ENCODE results near the gene RRN3.
"Not testable (repeated sequence)": the region's sequence is repeated elsewhere in the genome, so short reads cannot be mapped to it uniquely, and the experiment has no call there.

The RRN3 gene

DNA sequence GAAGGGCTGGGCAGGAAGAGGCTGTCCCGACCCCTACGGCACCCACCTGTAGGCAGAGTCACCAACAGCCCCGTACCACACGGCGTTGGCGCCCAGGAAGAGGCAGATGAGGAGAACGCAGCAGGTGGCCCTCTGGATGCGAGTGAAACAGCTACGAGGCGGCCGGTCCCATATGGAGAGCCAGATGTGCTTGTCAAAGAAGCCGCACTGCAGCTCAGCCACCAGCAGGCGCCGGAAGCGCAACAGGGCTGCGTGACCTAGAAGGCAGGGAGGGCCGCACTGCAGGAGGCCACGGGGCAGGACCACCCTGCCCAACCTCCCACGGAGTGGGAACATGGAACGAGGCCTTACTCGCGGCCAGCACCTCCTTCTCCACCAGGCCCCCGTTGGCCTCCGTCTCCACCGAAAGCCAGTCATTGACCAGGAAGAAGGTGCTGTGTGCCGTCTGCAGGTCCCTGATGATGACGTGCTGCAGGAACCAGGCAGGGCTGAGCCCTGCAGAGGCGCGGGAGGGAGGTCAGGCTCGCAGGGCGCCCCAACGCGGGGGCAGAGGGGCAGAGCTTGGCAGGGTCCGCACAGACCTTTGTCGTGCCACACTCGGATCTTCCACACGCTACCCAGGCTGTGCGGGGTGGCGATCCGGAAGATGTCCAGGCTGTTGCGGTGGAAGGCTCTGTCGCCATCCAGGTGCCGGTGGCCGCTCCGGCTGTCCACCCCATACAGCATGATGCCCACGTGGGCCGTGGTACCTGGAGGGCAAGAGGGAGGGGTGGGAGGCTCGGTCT is 33.8 kb upstream of the RRN3 start:
- not testable (repeated sequence) for FAIRE-seq; DNase-seq (ENCODE audit: extremely low spot score, insufficient read length, low read depth)

DNA sequence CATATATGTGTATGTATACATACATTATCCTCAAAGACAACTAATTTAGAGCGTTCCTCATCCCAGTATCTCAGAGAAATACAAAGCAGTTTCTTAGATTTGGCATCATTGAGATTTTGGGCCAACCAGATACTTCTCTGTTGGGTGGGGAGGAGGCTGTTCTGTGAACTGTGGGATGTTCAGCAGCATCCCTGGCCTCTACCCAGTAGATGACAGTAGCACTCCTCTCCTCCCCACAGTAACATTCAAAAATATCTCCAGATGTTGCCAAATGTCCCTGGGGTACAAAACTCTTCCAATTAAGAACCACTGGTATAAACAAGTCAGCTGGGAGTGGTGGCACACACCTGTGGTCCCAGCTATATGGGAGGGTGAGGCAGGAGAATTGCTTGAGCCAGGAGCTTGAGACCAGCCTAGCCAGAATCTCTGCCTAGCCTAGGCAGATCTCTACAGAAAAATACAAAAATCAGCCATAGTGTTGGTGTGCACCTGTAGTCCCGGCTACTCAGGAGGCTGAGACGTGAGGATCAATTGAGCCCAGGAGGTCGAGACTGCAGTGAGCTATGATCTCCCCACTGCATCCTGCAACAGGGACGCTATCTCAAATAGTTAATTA is 6.4 kb upstream of the RRN3 start:
- not testable (repeated sequence) for DNase-seq (ENCODE audit: extremely low spot score, insufficient read length, low read depth); FAIRE-seq

DNA sequence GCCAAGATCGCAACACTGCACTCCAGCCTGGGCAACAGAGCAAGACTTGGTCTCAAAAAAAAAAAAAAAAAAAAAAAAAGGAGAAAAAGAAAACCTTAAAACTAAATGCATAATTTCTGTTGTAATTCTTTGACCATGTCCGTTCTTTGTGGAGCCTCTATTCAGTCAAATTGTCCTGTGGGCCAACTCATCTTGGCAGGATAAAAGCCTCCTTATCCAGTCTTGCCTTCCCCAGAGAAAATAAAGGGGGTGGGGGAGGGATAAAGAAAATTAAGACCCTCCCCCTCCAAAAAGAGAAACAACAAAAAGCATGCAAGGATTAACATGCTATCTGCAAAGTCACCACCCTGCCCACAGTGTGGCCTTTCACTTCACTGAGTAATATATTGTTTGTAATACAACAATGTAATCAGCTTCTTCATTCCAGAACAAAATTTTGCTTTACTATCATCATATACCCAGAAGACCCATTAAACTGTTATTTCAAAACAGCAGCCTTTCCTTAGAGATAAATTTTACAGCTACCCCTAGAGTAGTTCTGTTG is 5.4 kb upstream of the RRN3 start:
- not testable (repeated sequence) for DNase-seq (ENCODE audit: extremely low spot score, insufficient read length, low read depth); FAIRE-seq

DNA sequence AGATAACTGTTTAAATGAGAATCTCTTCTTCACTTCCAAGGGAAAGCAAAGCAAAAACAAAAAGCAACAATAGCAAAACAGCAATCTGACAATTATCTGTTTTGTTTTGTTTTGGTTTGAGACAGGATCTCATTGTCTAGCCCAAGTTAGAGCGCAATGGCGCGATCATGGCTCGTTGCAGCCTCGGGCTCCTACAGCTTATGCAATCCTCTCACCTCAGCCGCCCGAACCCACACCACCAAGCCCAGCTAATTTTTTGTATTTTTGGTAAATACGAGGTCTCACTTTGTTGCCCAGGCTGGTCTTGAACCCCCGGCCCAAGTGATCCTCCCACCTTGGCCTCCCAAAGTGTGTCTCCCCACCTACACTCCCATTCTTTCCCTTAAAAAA is 2.5 kb upstream of the RRN3 start:
- not testable (repeated sequence) for FAIRE-seq; DNase-seq (ENCODE audit: extremely low spot score, insufficient read length, low read depth)

DNA sequence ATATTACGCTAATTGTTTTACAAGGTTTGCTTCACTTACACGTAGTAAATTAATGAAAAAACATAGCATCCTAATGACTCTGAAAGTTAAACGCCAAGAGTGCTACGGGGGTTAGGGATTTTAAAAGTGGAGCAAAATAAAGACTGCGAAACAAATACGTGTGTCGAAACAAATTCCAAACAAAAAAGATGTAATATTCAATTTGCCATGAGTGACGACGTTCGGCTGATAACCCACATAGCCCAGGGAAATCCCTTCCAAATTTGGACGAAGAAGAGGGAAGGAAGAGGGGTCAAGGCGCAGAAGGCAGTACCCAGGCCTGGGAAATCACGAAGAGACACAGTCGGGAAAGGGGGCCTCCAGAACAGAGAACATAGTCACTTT is 509 bp downstream of the RRN3 start:
- DNase-seq (ENCODE audit: extremely low spot score, insufficient read length, low read depth) = not testable (repeated sequence)

DNA sequence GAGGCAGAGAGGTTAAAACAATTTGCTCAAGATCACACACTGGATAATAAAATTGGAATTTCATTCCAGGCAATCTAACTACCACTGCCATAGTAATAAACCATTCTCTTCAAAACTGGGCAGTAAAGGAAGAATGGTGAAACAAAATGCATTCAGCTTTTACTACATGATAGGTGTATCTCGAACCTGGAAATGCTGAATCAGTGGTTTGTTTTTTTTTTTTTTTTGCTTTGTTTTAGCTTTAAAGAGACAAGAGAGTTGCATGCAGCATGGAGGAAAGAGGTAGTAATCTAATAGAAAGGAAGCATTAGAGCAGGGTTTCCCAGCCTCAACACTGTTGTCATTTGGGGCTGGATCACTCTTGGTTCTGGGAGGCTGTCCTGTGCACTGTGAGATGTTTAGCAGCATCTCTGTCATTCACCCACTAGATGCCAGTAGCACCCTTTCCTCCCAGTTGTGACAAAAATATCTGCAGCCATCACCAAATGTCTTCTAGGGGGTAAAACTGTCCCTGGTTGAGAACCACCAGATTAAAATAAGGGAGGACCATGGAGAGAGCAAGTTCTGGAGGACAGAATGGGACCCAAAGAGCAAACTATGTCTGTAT is 3.3 kb downstream of the RRN3 start:
- FAIRE-seq; DNase-seq (ENCODE audit: extremely low spot score, insufficient read length, low read depth): not testable (repeated sequence)

More for the DNA sequence above, 509 bp downstream of the RRN3 start:
- not testable (repeated sequence) for FAIRE-seq

DNA sequence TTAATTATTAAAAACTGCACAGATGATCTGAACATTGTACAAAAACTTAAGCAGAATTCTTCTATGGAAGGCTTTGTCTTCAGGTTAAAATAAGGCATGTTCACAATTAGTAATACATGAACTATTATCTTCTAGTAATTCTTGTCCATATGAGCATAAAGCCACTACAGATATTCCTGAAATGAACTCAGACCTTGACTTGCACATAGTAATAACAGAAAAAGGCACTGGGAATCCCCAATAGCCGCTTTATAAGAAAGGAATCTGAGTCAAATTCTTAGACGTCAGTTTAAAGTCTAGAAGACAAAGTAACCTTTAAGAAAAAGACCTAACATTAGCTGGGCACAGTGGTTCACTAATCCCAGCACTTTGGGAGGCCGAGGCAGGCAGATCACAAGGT is 11.3 kb downstream of the RRN3 start:
- FAIRE-seq; DNase-seq (ENCODE audit: extremely low spot score, insufficient read length, low read depth): not testable (repeated sequence)

DNA sequence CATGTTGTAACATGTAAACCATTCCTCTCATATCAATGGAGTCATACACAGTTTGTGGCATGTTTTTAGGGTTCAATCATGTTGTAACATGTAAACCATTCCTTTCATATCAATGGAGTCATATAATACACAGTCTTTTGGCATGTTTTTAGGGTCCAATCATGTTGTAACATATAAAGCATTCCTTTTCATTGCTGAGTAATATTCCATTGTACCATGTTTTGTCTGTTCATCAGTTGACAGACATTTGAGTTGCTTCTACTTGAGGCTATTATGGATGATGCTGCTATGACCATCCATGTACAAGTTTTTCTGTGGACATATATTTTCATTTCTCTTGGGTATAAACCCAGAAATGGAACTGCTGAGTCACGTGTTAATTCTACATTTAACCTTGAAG is 13.2 kb downstream of the RRN3 start:
- not testable (repeated sequence) for FAIRE-seq; DNase-seq (ENCODE audit: extremely low spot score, insufficient read length, low read depth)

DNA sequence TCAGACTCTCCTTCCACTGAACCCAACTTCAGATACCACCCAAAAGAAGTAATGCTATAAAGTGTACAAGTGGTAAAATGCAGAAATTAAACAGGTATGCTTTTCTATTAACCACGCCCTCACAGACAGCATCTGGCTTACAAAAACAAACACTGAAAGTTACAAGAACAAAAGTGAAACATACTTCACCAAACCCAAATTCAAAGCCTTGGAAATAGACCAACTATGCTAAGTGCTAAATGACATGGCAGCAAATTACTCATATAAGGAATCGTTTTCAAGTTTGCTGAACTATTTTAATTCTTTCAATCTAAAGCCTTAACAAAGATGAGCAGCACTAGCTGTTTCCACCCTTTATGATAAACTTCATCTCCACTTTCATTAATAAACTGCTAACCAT is 17.9 kb downstream of the RRN3 start:
- not testable (repeated sequence) for FAIRE-seq; DNase-seq (ENCODE audit: extremely low spot score, insufficient read length, low read depth)

DNA sequence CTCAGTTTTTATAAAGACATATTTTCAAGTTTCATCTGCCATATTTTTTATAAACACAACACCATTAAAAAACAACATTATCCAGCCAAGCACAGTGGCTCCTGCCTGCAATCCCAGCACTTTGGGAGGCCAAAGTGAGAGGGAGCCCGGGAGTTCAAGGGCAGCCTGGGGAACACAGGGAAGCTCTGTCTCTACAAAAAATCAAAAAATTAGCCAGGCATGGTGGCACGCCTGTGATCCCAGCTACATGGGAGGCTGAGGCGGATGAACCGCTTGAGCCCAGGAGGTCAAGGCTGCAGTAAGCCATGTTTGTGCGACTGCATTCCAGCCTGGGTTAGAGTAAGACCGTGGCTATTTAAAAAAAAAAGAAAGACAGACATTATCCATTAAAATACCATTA is 21.0 kb downstream of the RRN3 start:
- DNase-seq (ENCODE audit: extremely low spot score, insufficient read length, low read depth) (no peak), FAIRE-seq (no peak)

DNA sequence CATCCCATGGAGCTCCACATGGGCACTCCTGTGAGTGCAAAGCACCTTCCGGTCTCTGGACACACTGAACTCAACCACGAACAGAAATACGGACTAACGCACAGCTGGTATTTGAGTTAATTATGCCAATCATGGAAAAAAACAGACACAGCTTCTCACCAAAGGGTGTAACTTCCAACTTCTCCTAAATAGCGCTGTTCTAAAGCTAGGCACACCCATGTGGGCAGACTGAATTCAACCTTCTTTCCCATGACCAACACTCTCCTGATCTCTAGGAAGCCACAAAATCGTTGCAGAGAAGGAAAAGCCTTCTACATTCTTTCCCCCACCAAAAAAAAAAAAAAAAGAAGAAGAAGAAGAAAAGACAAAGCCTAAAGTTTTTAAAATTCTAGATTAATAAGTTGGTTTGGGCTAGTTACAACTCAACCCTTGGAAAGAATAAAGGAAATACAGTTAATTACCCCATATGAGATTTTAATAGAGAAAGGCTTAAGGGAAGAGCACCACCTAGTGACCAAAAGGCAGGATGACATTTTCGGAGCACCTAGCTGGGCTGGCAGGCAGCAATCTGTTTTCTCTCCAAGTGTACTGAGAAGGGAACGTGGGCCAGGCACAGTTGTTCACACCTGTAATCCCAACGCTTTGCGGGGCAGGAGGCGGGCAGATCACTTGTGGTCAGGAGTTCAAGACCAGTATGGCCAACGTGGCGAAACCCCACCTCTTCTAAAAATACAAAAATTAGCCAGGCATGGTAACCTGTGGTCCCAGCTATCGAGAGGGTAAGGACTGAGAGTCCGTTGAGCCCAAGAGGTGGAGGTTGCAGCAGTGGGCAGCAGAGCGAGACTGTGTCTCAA is 21.9 kb downstream of the RRN3 start:
- FAIRE-seq; DNase-seq (ENCODE audit: extremely low spot score, insufficient read length, low read depth): not testable (repeated sequence)

DNA sequence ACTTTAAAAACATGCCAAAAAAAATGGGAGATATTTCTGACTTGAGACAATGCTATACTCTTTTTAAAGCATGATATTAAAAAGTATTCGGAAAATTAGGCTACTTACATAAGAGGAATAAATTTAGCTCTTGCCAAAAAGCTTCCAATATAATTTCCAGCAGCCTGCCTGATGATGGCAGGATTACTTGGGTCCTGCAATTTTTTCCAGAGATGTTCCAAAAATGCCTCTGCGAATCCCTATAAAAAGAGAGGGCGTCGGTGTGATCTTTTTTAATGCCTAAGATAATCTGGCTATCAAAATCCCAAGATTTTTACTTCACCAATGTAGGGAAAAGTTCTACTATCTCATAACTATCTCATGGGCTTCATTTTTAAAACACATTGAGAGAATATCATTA is 23.1 kb downstream of the RRN3 start:
- DNase-seq (ENCODE audit: extremely low spot score, insufficient read length, low read depth); FAIRE-seq: not testable (repeated sequence)

DNA sequence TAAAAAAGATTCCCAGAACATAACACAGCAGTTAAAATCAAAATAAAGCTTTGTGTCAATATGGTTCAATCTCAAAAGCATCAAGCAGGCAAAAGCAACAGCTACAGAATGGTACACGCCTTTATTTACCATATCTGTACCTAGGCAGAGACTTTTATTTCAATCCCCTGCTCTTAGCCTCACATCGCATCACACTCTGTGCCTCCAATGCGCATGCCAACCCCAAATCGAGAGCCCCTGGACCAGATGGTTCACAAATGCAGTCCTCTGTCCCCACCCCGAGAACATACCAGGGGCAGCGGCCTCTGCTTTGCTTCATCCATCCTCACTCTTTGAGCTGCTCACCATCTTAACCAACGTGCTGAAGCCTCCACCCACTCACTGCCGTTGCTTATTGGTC is 27.4 kb downstream of the RRN3 start:
- DNase-seq (ENCODE audit: extremely low spot score, insufficient read length, low read depth); FAIRE-seq: not testable (repeated sequence)

DNA sequence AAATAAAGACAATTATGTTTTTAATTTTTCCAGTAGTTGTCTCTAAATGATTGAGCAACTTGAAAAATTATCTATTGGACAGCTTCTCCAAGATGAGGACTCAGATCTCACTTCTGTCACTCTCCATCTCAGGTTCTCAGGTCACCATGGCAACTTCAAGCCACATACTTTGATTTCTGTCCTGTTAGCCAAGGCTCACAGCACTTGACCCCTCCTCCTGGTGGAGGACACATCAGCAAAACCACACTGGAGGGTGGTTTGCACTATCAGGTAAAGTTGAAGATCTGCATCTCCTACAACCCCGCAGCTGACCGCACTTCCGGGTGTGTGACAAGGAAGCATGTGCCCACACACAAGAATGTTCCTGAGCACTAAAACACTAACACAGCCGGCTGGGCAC is 28.1 kb downstream of the RRN3 start:
- not testable (repeated sequence) for DNase-seq (ENCODE audit: extremely low spot score, insufficient read length, low read depth); FAIRE-seq

DNA sequence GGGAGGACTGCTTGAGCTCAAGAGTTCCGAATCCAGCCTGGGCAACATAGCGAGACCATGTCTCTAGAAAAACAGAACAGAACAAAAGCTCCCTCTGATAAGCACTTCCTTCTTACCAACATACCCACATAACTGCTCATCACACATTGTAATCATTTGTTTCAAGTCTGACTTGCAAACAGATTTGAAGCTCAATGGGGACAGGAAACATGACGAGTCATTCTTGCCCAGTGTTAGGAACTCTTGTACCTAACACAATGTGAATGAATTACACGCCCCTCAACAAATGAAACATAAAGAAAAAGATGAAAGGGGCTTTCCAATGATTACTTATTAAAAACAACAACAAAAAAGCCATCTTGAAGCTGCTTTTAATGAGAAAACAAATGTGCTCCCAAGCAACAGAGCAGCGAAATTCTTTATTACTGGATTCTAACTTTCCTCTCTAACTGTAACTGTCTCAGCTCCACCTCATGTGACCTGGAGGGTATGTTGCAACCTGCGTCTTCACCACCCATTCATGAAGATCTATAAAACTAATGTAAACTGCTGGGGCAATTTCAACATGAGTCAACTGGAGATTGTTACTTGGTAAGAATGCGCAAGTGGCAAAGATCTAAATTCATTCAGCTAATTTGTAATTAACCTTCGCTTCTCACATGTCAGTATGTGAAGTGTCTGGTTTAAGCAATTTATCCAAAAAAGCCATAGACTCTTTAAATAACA is 31.8 kb downstream of the RRN3 start:
- not testable (repeated sequence) for DNase-seq (ENCODE audit: extremely low spot score, insufficient read length, low read depth); FAIRE-seq

DNA sequence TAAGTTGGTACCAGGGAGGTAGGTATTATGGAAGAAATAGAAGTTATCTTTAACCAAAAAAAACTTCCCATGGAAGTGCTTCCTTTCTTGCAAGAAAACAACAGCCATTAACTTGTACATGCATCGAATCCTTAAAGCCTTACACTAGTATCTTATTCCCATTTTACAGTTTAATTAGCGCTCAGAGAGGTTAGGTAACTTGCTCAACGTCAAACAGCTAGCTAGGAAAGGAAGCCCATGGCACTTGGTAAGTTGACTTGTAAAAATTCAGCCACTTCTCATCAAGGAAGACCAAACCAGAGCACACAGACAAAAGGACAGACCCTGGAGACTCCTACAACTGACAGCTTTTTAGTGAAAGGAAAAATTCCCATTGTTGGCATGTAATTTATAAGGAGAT is 34.7 kb downstream of the RRN3 start:
- FAIRE-seq = no peak

DNA sequence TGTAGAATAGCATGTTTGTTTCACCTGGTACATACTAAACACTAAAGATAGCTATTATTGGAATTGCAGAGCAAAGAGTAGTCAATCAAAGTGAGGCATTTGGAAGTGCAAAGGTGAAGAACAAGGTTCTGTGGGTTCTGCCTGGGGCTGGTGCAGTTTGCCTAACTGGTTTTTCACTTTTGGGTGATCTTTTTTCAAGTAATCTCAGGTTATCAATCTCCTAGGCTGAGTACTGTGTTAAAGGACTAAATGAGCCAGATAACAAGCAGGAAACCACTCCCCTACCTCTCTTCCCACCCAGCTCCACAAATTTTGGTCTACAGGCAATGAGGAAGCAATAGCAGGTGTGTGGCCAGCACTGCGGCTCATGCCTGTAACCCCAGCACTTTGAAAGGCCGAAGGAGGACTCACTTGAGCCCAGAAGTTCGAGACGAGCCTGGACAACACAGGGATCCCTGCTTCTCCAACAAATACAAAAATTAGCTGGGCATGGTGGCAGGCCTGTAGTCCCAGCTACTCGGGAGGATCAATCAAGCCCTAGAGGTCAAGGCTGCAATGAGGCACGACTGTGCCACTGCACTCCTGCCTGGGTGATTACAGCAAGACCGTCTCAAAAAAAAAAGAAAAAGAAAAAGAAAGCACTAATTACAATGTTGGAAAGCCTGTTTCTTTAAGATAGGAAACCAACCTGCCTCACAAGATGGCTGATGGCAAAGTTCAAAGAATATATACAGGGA is 36.2 kb downstream of the RRN3 start:
- DNase-seq (ENCODE audit: extremely low spot score, insufficient read length, low read depth) = no peak
- FAIRE-seq = no peak

More for the DNA sequence above, 34.7 kb downstream of the RRN3 start:
- DNase-seq (ENCODE audit: extremely low spot score, insufficient read length, low read depth) = no peak
